Activated CD4-positive, alpha-beta T cell treated with anti-CD3 and anti-CD28 coated beads, Interleukin-2, amount 50 U/mL, for 48 hours (primary cell): ENCODE results near the gene PSMD14.
"Not testable (repeated sequence)": the region's sequence is repeated elsewhere in the genome, so short reads cannot be mapped to it uniquely, and the experiment has no call there.

ENCODE experiments used
- DNase-seq, 2 experiments: peaks; one replicate each; pipeline ENCODE4 v3.0.0-alpha.2; 2020

PSMD14 gene

GRCh38 chr2:161339532-161339931 lies 31.3 kb downstream of the PSMD14 start:
- not testable (repeated sequence) for DNase-seq

- DNase-seq, result not testable (repeated sequence)
Observed at GRCh38 chr2:161340930-161341413, 32.7 kb downstream of the PSMD14 start.

DNA sequence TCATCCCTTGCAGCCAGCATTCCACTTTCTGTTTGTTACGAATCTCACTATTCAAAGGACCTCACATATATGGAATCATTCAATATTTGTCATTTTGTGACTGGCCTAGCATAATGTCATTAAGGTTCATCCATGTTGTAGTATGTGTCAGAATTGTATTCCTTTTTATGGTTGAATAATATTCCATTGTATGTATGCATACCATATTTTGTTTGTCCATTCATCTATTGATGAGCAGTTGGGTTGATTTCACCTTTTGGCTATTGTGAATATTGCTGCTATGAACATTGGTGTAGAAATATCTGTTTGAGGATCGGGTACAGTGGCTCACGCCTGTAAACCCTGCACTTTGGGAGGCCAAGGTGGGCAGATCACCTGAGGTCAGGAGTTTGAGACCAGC lies 35.0 kb downstream of the PSMD14 start:
- no peak for DNase-seq

DNA sequence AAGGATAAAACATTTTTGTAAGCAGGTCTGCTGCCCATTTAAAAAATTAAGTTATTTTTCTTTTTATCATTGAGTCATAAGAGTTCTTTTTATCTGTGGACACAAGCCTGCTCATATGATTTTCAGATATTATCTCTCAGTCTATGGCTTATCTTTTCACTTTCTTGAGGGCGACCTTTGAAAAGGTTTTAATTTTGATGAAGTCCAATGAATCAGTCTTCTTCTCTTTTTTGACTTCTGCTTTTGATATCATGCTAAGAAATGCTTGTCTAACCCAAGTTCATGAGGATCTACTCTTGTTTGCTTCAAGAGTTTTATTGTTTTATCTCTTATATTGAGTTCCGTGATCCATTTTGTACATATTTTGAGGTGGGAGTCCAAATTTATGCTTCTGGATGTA lies 36.5 kb downstream of the PSMD14 start:
- DNase-seq, result no peak

- DNase-seq, result no peak
Observed at GRCh38 chr2:161351678-161352077, 43.5 kb downstream of the PSMD14 start.

GRCh38 chr2:161352719-161353118 lies 44.5 kb downstream of the PSMD14 start:
- no peak for DNase-seq

DNA sequence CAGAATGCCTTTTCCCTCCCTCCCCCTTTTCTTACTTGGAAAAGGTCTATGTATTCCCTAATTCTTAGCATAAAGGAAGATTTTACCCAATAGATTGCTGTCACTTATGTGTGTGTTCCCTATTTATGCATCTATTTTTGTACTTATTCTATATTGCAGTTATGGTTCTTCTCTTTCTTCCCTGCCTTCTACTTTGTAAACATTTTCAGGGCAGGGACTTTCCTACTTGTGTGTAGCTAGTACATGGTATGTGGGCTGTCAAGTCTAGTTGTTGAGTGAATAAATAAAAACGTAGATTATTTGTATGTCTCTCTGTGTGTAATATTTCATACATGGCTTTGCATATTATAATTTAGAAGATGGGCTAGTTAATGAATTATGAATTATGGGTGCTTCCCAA lies 45.3 kb downstream of the PSMD14 start:
- DNase-seq, result no peak

GRCh38 chr2:161354106-161354505 lies 45.9 kb downstream of the PSMD14 start:
- no peak for DNase-seq

GRCh38 chr2:161355106-161355505 lies 46.9 kb downstream of the PSMD14 start:
- no peak for DNase-seq

- DNase-seq, result no peak
Observed at GRCh38 chr2:161355983-161356382, 47.8 kb downstream of the PSMD14 start.

GRCh38 chr2:161357097-161357496 lies 48.9 kb downstream of the PSMD14 start:
- DNase-seq, result no peak

- no peak for DNase-seq
Observed at GRCh38 chr2:161358838-161359237, 50.6 kb downstream of the PSMD14 start.

DNA sequence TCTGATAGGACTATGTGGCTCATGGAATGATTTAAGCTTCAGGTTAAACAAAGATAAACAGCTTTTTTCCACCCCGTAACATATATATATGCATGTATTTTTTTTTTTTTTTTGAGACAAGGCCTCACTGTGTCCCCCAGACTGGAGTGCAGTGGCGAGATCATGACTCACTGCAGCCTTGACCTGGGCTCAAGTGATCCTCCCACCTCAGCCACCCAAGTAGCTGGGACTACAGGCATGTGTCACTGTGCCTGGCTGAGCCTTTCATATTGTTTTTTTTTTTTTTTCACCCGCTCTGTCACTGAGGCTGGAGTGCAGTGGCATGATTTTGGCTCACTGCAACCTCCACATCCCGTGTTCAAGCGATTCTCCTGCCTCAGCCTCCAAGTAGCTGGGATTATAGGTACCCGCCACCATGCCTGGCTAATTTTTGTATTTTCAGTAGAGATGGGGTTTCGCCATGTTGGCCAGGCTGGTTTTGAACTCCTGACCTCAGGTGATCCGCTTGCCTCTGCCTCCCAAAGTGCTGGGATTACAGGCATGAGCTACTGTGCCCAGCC lies 52.0 kb downstream of the PSMD14 start:
- not testable (repeated sequence) for DNase-seq

DNA sequence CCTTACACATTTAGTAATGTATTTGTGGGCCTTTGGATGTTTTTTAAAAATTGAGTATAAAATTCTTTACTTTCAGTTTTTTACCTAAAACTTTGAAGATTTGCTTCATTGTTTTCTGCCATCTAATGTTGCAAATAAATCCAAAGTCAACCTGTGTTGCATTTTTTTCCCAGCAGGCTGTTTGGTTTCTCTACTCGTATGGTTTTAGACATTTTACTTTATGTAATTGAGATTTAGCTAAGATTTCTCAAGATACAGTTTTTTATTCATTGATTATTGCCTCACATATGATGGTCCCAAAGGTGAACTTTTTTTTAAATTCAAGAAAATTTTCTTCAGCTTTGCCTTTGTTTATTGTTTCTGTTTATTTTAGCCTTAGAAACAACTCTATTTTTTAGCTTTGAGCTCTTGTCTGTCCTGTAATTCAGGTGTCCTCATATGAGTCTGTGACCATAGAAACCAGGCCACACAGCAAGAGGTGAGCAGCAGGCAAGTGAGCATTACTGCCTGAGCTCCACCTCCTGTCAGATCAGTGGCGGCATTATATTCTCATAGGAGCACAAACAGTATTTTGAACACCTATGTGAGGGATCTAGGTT lies 54.4 kb downstream of the PSMD14 start:
- DNase-seq, result no peak

DNA sequence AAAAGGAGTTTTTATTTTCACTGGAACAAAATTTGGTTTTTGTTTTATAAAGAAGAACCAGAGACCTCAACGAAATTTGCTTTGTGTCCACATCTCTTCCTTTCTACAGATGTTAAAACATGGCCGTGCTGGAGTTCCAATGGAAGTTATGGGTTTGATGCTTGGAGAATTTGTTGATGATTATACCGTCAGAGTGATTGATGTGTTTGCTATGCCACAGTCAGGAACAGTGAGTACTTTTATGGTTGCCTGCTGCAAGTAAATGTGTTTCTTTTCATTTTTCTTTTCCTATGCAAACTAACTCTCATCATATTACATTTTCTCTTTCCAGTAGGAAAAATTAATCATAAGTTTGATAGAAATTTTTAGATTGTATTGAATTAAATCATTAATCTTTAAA lies 59.5 kb downstream of the PSMD14 start:
- no peak for DNase-seq

DNA sequence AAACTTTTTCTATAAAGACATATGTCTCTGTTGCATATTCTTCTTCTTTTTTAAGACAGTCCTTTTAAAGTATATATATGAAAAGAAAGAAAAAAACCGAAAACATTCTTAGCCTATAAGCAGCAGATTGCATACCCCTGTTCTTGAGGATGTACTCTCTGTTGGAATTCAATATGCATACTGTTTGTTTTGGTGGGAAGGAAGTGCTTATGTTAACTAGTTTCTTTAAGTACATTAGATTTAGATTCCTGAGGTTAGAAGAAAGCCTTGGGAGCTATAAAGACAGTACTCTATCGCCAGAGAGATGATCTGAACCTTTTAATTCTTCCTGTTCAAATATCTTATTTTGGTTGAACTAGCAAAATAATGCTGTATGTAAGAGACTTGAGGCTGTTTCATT lies 61.1 kb downstream of the PSMD14 start:
- DNase-seq, result no peak

- no peak for DNase-seq
Observed at GRCh38 chr2:161370981-161371380, 62.8 kb downstream of the PSMD14 start.

- no peak for DNase-seq
Observed at GRCh38 chr2:161371869-161372268, 63.6 kb downstream of the PSMD14 start.

GRCh38 chr2:161373942-161374341 lies 65.7 kb downstream of the PSMD14 start:
- DNase-seq, result no peak

DNA sequence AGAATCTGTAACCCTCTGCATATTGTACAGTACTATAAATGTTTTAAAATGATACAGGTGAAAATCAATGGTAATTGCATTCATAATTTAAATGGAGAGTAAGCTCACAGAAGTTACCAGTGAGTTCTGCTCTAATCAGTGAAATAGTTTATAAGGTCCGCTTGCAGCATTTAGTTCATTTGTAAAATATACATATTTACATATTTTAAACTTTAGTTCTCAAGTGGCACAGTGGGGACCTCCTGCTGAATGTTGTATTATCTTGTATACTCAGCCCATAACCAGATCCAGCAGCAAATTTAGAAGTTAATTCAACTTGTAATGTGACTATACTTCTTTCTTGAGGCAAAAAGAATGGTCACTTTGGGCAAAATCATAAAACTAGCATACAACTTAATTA lies 66.2 kb downstream of the PSMD14 start:
- no peak for DNase-seq

GRCh38 chr2:161379740-161380139 lies 71.5 kb downstream of the PSMD14 start:
- no peak for DNase-seq

- DNase-seq, result no peak
Observed at GRCh38 chr2:161381546-161381945, 73.3 kb downstream of the PSMD14 start.

GRCh38 chr2:161382747-161383146 lies 74.5 kb downstream of the PSMD14 start:
- no peak for DNase-seq

DNA sequence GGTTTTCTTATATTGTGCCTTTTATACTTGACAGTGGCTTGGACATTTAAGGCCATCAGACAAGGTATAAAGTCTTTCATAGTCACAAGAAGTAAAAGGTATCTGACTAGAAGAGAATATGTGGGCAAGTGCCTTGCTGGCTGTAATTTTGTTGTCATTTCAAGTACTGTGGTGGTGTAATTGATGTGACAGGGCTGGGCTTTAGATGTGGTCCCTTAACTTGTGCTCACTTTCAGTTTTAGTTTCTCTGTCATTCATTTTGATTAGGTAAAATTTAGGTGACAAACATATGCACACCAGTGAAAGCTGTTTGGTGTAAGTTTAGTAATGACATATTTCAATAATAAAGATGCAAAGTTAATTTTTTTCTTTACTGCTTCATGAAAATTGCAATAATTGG lies 76.6 kb downstream of the PSMD14 start:
- no peak for DNase-seq

DNA sequence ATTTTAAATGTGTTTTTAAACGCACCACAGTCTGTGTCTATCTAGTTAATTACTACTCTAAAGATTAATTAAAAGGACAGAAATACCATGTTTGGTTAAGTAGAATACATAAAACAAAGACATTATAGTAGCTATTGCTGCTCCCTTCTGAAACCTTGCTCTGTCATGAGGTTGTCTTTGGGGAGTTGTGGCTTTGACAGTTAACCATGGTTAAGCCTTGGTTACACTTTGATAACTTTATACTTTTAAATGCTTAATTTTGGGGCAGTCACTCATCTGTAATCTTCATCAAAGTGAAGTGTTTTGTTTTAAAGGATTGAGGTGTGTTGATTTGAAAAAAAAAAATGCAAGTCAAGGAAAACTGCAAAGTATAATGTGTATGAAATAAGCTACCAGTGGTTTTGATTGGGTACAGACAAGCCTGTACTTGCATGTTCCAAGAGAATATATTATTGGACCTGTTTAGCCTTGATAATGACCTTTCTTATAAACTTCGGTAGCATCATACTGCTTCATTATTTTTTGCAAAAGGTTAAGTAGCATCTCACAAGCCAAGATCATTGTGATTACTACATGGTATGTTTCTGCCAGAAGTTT lies 78.1 kb downstream of the PSMD14 start:
- DNase-seq, result no peak
